HG02943 (cell line): ENCODE data around the gene CRYBA1.

Experiments
- ATAC-seq: cut with Tn5 transposase; IDR thresholded peaks from one replicate; pipeline ENCODE4 v1.9.1; 2021; ENCODE audit warnings: mild to moderate bottlenecking, low read depth, moderate library complexity; ENCODE audit not compliant: unreplicated experiment

CRYBA1 gene

GRCh38 chr17:29278692-29279091, 32.0 kb downstream of the CRYBA1 start:
- ATAC-seq, result no peak

- no peak for ATAC-seq
These were observed 32.9 kb downstream of the CRYBA1 start for GRCh38 chr17:29279397-29280070.

- ATAC-seq, result no peak
These were observed 36.8 kb downstream of the CRYBA1 start for GRCh38 chr17:29283496-29283895.

- no peak for ATAC-seq
These were observed 37.3 kb downstream of the CRYBA1 start for GRCh38 chr17:29283961-29284360.

- ATAC-seq, result no peak
These were observed 43.2 kb downstream of the CRYBA1 start for GRCh38 chr17:29289852-29290251.

GRCh38 chr17:29291163-29291752, 44.6 kb downstream of the CRYBA1 start:
- ATAC-seq, result no peak

GRCh38 chr17:29292071-29292991, 45.7 kb downstream of the CRYBA1 start:
- no peak for ATAC-seq

- ATAC-seq, result peak; percentile 12
These were observed 46.6 kb downstream of the CRYBA1 start for GRCh38 chr17:29292992-29293889.

GRCh38 chr17:29293890-29294579, 47.4 kb downstream of the CRYBA1 start, which contains the start of gene NUFIP2:
Gene NUFIP2, minus strand, starts transcription at chr17:29294148. Its CDS starts 89 bp downstream, at chr17:29294059.
- peak; percentile 75 for ATAC-seq

- ATAC-seq, result no peak
These were observed 47.9 kb downstream of the CRYBA1 start for GRCh38 chr17:29294580-29294900.

- ATAC-seq, result no peak
These were observed 48.8 kb downstream of the CRYBA1 start for GRCh38 chr17:29295420-29295819.

GRCh38 chr17:29299031-29299430, 52.4 kb downstream of the CRYBA1 start:
- no peak for ATAC-seq

- no peak for ATAC-seq
These were observed 56.7 kb downstream of the CRYBA1 start for GRCh38 chr17:29303386-29303785.
